Pancreas (tissue), 10 donors: ENCODE measurements around the gene VSX1. TPM values are rescaled to one million over a fixed set of nuclear protein-coding genes. Genes with fewer than 3 reads are reported as not detected.

Experiments
- ATAC-seq, 4 donors: fragments of 200-7000 bp; cut with Tn5 transposase; one replicate each; pipeline versions ENCODE4 v1.8.0 to v1.9.1; 2020; ENCODE audit warnings: mild to moderate bottlenecking in 4 of 4, moderate library complexity in 4 of 4
- DNase-seq, 6 donors: peaks; one replicate each; pipeline ENCODE4 v3.0.0-alpha.2; 2020
- FAIRE-seq: peaks from 2 replicates; lab custom pipeline; 2012; peaks lifted over from hg19 to GRCh38; lab: Jason Lieb, UNC
- H3K27ac ChIP-seq, 4 donors: fragments of 200-600 bp; sonication (generic); 1 replicate in 3 of 4; 2 replicates in 1 of 4; pipeline versions ENCODE4 v1.5.0 to v1.8.0; 2020
- H3K27me3 ChIP-seq, 4 donors: fragments of 200-600 bp; one replicate each; pipeline ENCODE4 v1.8.0; 2021
- H3K36me3 ChIP-seq, 3 donors: fragments of 200-600 bp; sonication (generic) in 1 of 3; one replicate each; pipeline versions ENCODE4 v1.5.0 to v1.8.0; 2020 to 2021
- H3K4me1 ChIP-seq, 3 donors: fragments of 200-600 bp; one replicate each; pipeline ENCODE4 v1.8.0; 2021
- H3K4me3 ChIP-seq, 4 donors: fragments of 200-600 bp; sonication (generic) in 2 of 4; one replicate each; pipeline versions ENCODE4 v1.5.0 to v1.8.0; 2020 to 2021
- H3K9me3 ChIP-seq, 4 donors: fragments of 200-600 bp; one replicate each; pipeline ENCODE4 v1.8.0; 2021
- WGBS, 2 donors: extraction: QIAGEN DNeasy Blood & Tissue Kit; methylation state at CpG; one replicate each; pipeline ENCODE4 v1.1.7; 2013; 5-methylcytosine and 5-hydroxymethylcytosine counted together
- intact Hi-C, 3 donors: fragments of 100-400 bp; cut with DNase I; formaldehyde crosslinking; loops; one replicate each; pipeline versions ENCODE4 v1.11.1 to v1.14.2; 2022
- polyA plus RNA-seq, 2 donors: library from polyadenylated mRNA; stranded (reverse); fragments of 200-250 nt; gene quantifications; one replicate each; pipeline ENCODE4 v1.2.3, GENCODE V29; 2013
- total RNA-seq, 6 donors: library from RNA; stranded (reverse); fragmentation: NEBNext Ultra II Directional in 4 of 6; extraction: Animal tissue kit (Norgen Biotek cat#: 25700) in 4 of 6; gene quantifications; one replicate each; pipeline versions ENCODE4 v1.2.1 to v1.2.4, GENCODE V29; 2021 to 2023
- TF ChIP-seq, protein P1 (sequence below), 4 donors: fragments of 200-600 bp; sonication (generic) in 3 of 4; IDR thresholded peaks; one replicate each; pipeline versions ENCODE4 v1.5.0 to v1.8.0; 2021; ENCODE audit warnings: antibody characterized with exemption in 4 of 4
- donor health status: healthy with polysubstance abuse.
- donor health status: DM: no; HTN: no; CAD: no; lungs with moderate emphysema.
- donor health status: DM: no; HTN: no; CAD: no.
- donor health status: control.
- donor health status: control.
- donor health status: Bipolar disorder and iron deficiency.
- donor health status: DM: yes; HTN: yes; CAD: no.
- donor health status: DM: no; HTN: no; CAD: no.
- donor health status: DM: no; HTN: no; CAD: no.
- donor health status: DM: yes; HTN: yes; CAD: no.

Gene VSX1
- total RNA-seq (under 1 TPM; 0.13 to 0.31 (median 0.23) TPM), polyA plus RNA-seq (under 1 TPM; 0.08 to 0.77 TPM)

DNA sequence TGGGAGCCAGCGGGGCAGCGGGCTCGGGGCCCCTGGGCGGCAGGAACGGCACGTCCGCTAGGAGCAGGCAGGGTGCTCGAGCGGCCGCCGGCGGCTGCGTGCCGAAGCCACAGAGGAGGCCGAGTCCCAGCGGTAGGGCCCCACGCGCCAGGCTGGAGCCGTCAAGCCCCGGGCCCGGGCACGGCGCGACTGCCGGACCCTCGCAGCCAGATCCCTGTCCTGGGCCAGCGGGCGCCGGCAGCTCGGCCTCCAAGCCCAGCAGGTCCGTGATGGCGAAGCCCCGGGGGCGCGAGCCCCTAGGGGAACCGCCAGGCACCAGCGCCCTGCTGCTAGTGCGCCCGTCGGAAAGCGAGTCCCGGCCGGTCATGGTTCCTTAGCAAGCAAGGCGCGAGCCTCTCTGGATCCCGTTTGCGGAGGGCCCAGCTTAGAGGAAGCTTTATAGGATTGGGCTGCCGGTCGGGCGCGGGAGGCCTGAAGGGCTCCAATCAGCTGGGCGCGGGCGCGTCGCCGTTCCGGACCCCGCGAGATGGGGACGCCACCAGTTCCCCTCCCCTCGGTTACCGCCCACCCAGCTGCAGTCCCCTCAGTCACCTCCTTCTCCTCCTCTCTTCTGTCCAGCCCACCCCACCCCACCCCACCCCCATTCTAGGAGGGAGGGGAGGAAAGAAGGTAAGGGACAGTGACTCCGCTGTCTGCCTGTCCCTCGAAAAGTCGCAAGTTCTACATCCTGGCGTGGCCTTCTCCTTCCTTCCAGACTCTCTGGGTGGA lies at the start of gene VSX1:
VSX1 (minus strand) TSS at position 412 of the 768 bp plus-strand sequence; CDS start at position 367, 45 bp downstream.
- peak in 2 of 4 donors; percentile 17 to 23 for ATAC-seq
- Histone ChIP-seq H3K27ac (no peak within 1 kb of the TSS), H3K9me3 (no peaks in the 10 kb centered on the region), H3K36me3 (no peaks in the 10 kb centered on the region), H3K27me3 (peaks cover 0 to 34% (median 9%) of the 10 kb centered on the region in 4 donors), H3K4me1 (peaks cover 9 to 20% (median 11%) of the 10 kb centered on the region in 3 donors), H3K4me3 (peak within 1 kb of the TSS in 1 of 4 donors; percentile 24)
- TF ChIP-seq, protein P1, sequence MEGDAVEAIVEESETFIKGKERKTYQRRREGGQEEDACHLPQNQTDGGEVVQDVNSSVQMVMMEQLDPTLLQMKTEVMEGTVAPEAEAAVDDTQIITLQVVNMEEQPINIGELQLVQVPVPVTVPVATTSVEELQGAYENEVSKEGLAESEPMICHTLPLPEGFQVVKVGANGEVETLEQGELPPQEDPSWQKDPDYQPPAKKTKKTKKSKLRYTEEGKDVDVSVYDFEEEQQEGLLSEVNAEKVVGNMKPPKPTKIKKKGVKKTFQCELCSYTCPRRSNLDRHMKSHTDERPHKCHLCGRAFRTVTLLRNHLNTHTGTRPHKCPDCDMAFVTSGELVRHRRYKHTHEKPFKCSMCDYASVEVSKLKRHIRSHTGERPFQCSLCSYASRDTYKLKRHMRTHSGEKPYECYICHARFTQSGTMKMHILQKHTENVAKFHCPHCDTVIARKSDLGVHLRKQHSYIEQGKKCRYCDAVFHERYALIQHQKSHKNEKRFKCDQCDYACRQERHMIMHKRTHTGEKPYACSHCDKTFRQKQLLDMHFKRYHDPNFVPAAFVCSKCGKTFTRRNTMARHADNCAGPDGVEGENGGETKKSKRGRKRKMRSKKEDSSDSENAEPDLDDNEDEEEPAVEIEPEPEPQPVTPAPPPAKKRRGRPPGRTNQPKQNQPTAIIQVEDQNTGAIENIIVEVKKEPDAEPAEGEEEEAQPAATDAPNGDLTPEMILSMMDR (IDR thresholded peaks at IDR 0.05) = no peak
- no peak for FAIRE-seq
- 12 to 14% methylated on average over 44 to 67 of the region's 67 CpGs for WGBS, 2 donors
- DNase-seq = no peak
- intact Hi-C loops = loop anchor here in 1 of 3 donors (10.0 kb wide), 1 partner anchor 93 kb away; no protein-coding TSS in a partner anchor

DNA sequence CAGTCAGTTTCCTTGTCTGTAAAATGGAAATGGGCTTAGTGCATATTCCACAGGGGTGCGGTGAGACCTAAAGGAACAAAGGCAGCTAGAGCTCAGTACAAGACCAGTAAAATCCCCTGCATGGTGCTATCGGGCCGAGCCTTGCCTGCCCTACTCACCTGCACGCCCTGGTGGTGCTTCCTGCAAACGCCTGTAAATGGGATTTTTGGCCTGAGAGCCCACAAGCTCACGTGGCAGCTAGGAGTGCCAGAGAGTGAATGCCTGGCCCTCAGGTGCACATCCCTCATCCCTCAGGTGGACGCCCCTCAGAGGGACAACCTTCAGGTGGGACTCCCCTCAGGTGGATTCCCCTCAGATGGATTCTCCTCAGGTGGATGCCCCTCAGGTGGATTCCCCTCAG lies 48.0 kb upstream of the VSX1 start:
- TF ChIP-seq, protein P1 (IDR thresholded peaks at IDR 0.05) = peak in 1 of 4 donors; percentile 18
- Histone ChIP-seq H3K36me3 (no peaks in the 10 kb centered on the region), H3K9me3 (no peaks in the 10 kb centered on the region), H3K27ac (no peak overlapping the region), H3K4me1 (peaks cover 0 to 15% (median 7%) of the 10 kb centered on the region in 3 donors), H3K27me3 (no peaks in the 10 kb centered on the region), H3K4me3 (no peak overlapping the region)
- DNase-seq (peak in 1 of 6 donors; percentile 42), FAIRE-seq (no peak), ATAC-seq (peak in 3 of 4 donors; percentile 28 to 78 (median 59))
- 79 to 82% methylated on average over 7 of the region's 7 CpGs for WGBS, 2 donors
- intact Hi-C loops = no loop called here

DNA sequence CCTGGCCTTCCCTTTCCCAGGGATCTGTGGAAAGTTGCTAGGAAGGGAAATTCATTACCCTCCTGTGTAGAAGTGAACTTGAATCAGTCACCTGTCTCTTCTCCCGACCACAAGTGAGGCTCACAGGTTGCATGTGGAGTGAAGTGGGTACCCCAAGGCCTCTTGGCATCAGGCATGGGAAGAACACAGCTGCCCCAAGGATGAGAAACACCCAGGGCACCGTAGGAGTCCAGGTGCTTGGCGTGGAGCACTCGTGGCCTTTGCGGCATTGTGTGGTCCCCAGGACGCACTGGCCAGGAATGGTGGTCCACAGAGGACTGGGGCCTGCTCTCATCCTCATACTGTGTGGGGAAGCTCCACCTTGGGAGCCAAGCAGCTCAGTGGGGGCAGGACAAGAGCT lies 47.5 kb upstream of the VSX1 start:
- peaks cover 0 to 15% (median 7%) of the 10 kb centered on the region in 3 donors for H3K4me1 ChIP-seq
- TF ChIP-seq, protein P1 (IDR thresholded peaks at IDR 0.05) = no peak
- intact Hi-C loops = no loop called here
- DNase-seq = peak in 1 of 6 donors; percentile 48
- no peak overlapping the region for H3K27ac ChIP-seq
- no peaks in the 10 kb centered on the region for H3K9me3 ChIP-seq
- FAIRE-seq = no peak
- 42 to 46% methylated on average over 6 of the region's 6 CpGs for WGBS, 2 donors
- ATAC-seq = peak in 3 of 4 donors; percentile 40 to 74 (median 68)
- no peaks in the 10 kb centered on the region for H3K27me3 ChIP-seq
- no peak overlapping the region for H3K4me3 ChIP-seq
- no peaks in the 10 kb centered on the region for H3K36me3 ChIP-seq

DNA sequence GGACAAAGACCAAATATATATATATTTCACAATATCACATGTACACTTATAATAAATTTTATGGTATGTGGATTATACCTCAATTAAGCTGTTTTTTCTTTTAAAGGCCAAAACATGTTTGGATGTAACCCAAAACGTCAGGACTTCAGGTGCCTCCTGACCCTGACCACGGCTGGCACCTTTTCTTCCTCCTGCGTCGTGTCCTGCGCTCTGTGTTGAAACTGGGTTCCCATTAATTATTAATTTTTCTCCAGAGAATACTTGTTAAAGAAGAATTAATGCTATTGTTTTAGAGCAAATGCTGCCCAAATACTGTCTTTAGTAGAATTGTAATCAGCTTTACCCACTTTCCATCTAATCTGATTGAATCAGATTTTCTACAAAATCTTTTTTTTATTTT lies 46.7 kb upstream of the VSX1 start:
- no peak for DNase-seq
- peak in 3 of 4 donors; percentile 41 to 61 (median 51) for ATAC-seq
- no peaks in the 10 kb centered on the region for H3K36me3 ChIP-seq
- WGBS, 2 donors = 23 to 33% methylated on average over 5 of the region's 5 CpGs
- H3K27ac ChIP-seq = peak overlapping the region in 1 of 4 donors; percentile 19
- TF ChIP-seq, protein P1 (IDR thresholded peaks at IDR 0.05) = no peak
- no peak for FAIRE-seq
- H3K4me3 ChIP-seq = no peak overlapping the region
- intact Hi-C loops = no loop called here
- no peaks in the 10 kb centered on the region for H3K9me3 ChIP-seq
- no peaks in the 10 kb centered on the region for H3K27me3 ChIP-seq
- H3K4me1 ChIP-seq = peaks cover 0 to 15% (median 7%) of the 10 kb centered on the region in 3 donors
